Measurements from ENCODE around the gene FAM228A. TPM values are rescaled to one million over a fixed set of nuclear protein-coding genes. Genes with fewer than 3 reads are reported as not detected.
"Not testable (repeated sequence)": the region's sequence is repeated elsewhere in the genome, so short reads cannot be mapped to it uniquely, and the experiment has no call there.

Gene FAM228A
- total RNA-seq, 1 donor from 2014 or later: not detected

GRCh38 chr2:24190503-24190902 is 15.7 kb downstream of the FAM228A start:
- intact Hi-C loops (cut with micrococcal nuclease): no loop called here

- intact Hi-C loops (cut with micrococcal nuclease): no loop called here
Observed at GRCh38 chr2:24191156-24191555, 16.3 kb downstream of the FAM228A start.

GRCh38 chr2:24191848-24192247 is 17.0 kb downstream of the FAM228A start:
- intact Hi-C loops (cut with micrococcal nuclease): no loop called here

GRCh38 chr2:24197213-24197612 is 22.4 kb downstream of the FAM228A start:
- intact Hi-C loops (cut with micrococcal nuclease): not testable (repeated sequence)

- intact Hi-C loops (cut with micrococcal nuclease): no loop called here
Observed at GRCh38 chr2:24199968-24200590, 25.2 kb downstream of the FAM228A start.

- intact Hi-C loops (cut with micrococcal nuclease): no loop called here
Observed at GRCh38 chr2:24200799-24201198, 25.9 kb downstream of the FAM228A start.

GRCh38 chr2:24203029-24203786 is 28.4 kb downstream of the FAM228A start:
- intact Hi-C loops (cut with micrococcal nuclease): no loop called here

GRCh38 chr2:24203787-24204150 is 28.9 kb downstream of the FAM228A start:
- intact Hi-C loops (cut with micrococcal nuclease): no loop called here

GRCh38 chr2:24204505-24204904 is 29.7 kb downstream of the FAM228A start:
- intact Hi-C loops (cut with micrococcal nuclease): no loop called here

- intact Hi-C loops (cut with micrococcal nuclease): no loop called here
Observed at GRCh38 chr2:24205131-24205530, 30.3 kb downstream of the FAM228A start.

- intact Hi-C loops (cut with micrococcal nuclease): no loop called here
Observed at GRCh38 chr2:24206242-24206641, 31.4 kb downstream of the FAM228A start.

GRCh38 chr2:24206714-24207113 is 31.9 kb downstream of the FAM228A start:
- intact Hi-C loops (cut with micrococcal nuclease): no loop called here

- intact Hi-C loops (cut with micrococcal nuclease): no loop called here
Observed at GRCh38 chr2:24207359-24207758, 32.5 kb downstream of the FAM228A start.

GRCh38 chr2:24208490-24208889 is 33.6 kb downstream of the FAM228A start:
- intact Hi-C loops (cut with micrococcal nuclease): no loop called here

- intact Hi-C loops (cut with micrococcal nuclease): no loop called here
Observed at GRCh38 chr2:24209389-24210105, 34.7 kb downstream of the FAM228A start.

- intact Hi-C loops (cut with micrococcal nuclease): no loop called here
Observed at GRCh38 chr2:24210106-24210455, 35.2 kb downstream of the FAM228A start.

GRCh38 chr2:24210723-24211122 is 35.9 kb downstream of the FAM228A start:
- intact Hi-C loops (cut with micrococcal nuclease): no loop called here

GRCh38 chr2:24211408-24211807 is 36.6 kb downstream of the FAM228A start:
- intact Hi-C loops (cut with micrococcal nuclease): no loop called here

GRCh38 chr2:24214880-24215279 is 40.0 kb downstream of the FAM228A start:
- intact Hi-C loops (cut with micrococcal nuclease): no loop called here

GRCh38 chr2:24220554-24221291 is 45.9 kb downstream of the FAM228A start:
- intact Hi-C loops (cut with micrococcal nuclease): no loop called here

GRCh38 chr2:24221343-24222050 is 46.6 kb downstream of the FAM228A start:
- intact Hi-C loops (cut with micrococcal nuclease): no loop called here

All from T-helper 2 cell treated with Interferon-gamma antibody and Interleukin-4, amounts not matched to agents 100 ng/mL and 5 ng/mL, for 36 hours (primary cell).